ENCODE results near the gene CRELD2.

DNA sequence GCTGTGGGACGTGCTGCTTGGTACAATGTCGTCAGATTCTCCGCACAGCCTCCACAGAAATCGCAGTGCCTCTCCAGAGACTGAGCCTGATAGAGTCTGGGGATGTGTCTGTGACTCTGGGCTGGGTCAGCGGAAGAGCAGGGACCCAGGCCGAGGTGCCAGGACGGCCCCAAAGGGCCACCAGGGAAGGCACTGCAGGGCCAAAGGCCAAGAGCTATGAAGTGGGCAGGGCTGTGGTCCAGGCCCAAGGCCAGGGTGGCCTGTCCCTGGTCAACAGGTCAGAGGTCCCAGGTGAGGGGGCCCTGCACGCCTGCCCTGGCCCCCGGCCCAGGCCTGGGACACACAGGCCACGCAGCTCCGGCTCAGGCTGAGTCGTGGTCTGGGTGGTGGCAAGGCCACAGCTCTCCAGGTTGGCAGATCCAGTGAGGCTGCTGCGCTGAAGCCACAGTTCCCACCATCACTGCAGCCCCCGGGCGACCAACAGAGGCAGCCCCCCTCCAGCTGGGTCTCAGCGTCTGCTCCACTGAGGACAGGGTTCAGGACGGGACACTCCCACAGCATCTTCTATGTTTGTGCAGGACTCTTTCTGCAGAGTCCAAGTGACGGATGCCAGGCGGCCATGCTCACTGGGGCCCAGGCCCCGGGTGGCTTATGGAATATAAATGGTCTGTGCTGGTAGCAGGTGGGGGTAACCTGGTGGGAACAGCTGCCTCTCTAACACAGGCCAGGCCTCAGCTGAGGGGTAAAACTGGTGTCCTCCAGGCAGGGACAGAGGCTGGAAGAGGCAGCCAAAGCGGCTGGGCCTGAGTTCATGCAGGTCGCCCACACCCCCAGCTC is 37.4 kb downstream of the CRELD2 start:
- TF ChIP-seq MAFK (IDR thresholded peaks at IDR 0.05; ENCODE audit: low read depth, low read length) (no peak), CTCF (conservative IDR thresholded peaks at IDR 0.05; ENCODE audit: low read depth, low read length) (no peak), POLR2A (IDR thresholded peaks at IDR 0.05; ENCODE audit: low read depth, low read length) (no peak), FOS (IDR thresholded peaks at IDR 0.05; ENCODE audit: low read depth, low read length) (no peak), MXI1 (IDR thresholded peaks at IDR 0.05; ENCODE audit: borderline replicate concordance, low read depth, low read length) (no peak), USF2 (IDR thresholded peaks at IDR 0.05; ENCODE audit: low read depth, low read length) (no peak), NFE2L2 (IDR thresholded peaks at IDR 0.05; ENCODE audit: low read depth, low read length) (no peak), RAD21 (IDR thresholded peaks at IDR 0.05; ENCODE audit: low read length) (no peak)
- TF ChIP-seq, protein P1, sequence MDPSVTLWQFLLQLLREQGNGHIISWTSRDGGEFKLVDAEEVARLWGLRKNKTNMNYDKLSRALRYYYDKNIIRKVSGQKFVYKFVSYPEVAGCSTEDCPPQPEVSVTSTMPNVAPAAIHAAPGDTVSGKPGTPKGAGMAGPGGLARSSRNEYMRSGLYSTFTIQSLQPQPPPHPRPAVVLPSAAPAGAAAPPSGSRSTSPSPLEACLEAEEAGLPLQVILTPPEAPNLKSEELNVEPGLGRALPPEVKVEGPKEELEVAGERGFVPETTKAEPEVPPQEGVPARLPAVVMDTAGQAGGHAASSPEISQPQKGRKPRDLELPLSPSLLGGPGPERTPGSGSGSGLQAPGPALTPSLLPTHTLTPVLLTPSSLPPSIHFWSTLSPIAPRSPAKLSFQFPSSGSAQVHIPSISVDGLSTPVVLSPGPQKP (IDR thresholded peaks at IDR 0.05; ENCODE audit: borderline replicate concordance, low read depth, low read length), result no peak

All from IMR-90 (cell line).